ENCODE data around the gene AKAP4. TPM values are rescaled to one million over a fixed set of nuclear protein-coding genes. Genes with fewer than 3 reads are reported as not detected.

AKAP4 gene
- total RNA-seq, 1 experiment from 2014 or later = not detected

- ATAC-seq (no peak), DNase-seq (ENCODE audit: low spot score) (no peak)
- CTCF ChIA-PET = no interaction called here
- Mint-ChIP-seq H3K4me3 (no peak overlapping the region), H3K36me3 (0 out of 2 replicates have a peak, but pooled peaks cover 2% of the 10 kb centered on the region), H3K27ac (no peak overlapping the region), H3K9me3 (peaks cover 10% of the 10 kb centered on the region), H3K27me3 (ENCODE audit: low read depth) (no peaks in the 10 kb centered on the region), H3K4me1 (no peaks in the 10 kb centered on the region)
- TF ChIP-seq E2F1 (CRISPR knock-in tag; IDR thresholded peaks at IDR 0.05) = no peak
- TF ChIP-seq AR (CRISPR knock-in tag; IDR thresholded peaks at IDR 0.05) = no peak
- no peak for TF ChIP-seq MYBL2 (CRISPR knock-in tag; IDR thresholded peaks at IDR 0.05)
- no peak for TF ChIP-seq ZNF423 (CRISPR knock-in tag; IDR thresholded peaks at IDR 0.05)
- no peak for TF ChIP-seq SMAD4 (CRISPR knock-in tag; IDR thresholded peaks at IDR 0.05)
- no peak for TF ChIP-seq STAT6 (CRISPR knock-in tag; conservative IDR thresholded peaks at IDR 0.05; ENCODE audit: low read depth)
- TF ChIP-seq GABPB1 (CRISPR knock-in tag; IDR thresholded peaks at IDR 0.05) = no peak
- no peak for TF ChIP-seq IRF2 (CRISPR knock-in tag; IDR thresholded peaks at IDR 0.05; ENCODE audit: borderline replicate concordance, low read depth)
- TF ChIP-seq MXD4 (CRISPR knock-in tag; IDR thresholded peaks at IDR 0.05; ENCODE audit: borderline replicate concordance) = no peak
- TF ChIP-seq NR3C1 (CRISPR knock-in tag; conservative IDR thresholded peaks at IDR 0.05; ENCODE audit: low read depth) = no peak
- no peak for TF ChIP-seq USF1 (CRISPR knock-in tag; IDR thresholded peaks at IDR 0.05)
- no peak for TF ChIP-seq CDX4 (CRISPR knock-in tag; IDR thresholded peaks at IDR 0.05; ENCODE audit: borderline replicate concordance)
- TF ChIP-seq HMGXB4 (CRISPR knock-in tag; IDR thresholded peaks at IDR 0.05) = no peak
- TF ChIP-seq ERG (CRISPR knock-in tag; IDR thresholded peaks at IDR 0.05) = no peak
- POLR2A ChIA-PET = no interaction called here
These were observed 48.4 kb downstream of the AKAP4 start for GRCh38 chrX:50152456-50152855.
